Measurements from ENCODE around the gene ARHGEF38. TPM values are rescaled to one million over a fixed set of nuclear protein-coding genes. Genes with fewer than 3 reads are reported as not detected.

The ARHGEF38 gene
- total RNA-seq, 1 donor from 2014 or later, result not detected

DNA sequence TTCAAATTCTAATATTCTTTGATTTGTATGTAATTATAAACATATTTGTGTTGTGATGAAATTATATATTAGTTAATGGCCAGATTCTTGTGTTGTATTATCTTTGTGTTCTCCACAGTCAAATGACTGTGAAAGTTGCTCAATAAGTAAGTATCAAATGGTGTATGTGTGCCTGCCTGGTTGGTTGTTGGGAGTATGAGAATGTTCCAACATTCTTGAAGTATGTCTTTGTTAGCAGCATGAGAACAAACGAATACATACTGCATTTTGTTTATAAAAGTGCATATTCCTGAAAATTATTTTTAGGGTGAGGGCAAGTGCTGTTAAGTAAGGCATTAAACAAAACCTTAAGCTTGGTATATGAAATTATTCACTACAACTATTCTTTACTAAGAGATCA is 16.2 kb downstream of the ARHGEF38 start:
- H3K4me1 Mint-ChIP-seq (ENCODE audit: low read depth), result no peaks in the 10 kb centered on the region
- no peaks in the 10 kb centered on the region for H3K9me3 Mint-ChIP-seq (ENCODE audit: low read depth)
- H3K4me3 Mint-ChIP-seq (ENCODE audit: unreplicated experiment), result no peak overlapping the region
- TF ChIP-seq, protein P1, sequence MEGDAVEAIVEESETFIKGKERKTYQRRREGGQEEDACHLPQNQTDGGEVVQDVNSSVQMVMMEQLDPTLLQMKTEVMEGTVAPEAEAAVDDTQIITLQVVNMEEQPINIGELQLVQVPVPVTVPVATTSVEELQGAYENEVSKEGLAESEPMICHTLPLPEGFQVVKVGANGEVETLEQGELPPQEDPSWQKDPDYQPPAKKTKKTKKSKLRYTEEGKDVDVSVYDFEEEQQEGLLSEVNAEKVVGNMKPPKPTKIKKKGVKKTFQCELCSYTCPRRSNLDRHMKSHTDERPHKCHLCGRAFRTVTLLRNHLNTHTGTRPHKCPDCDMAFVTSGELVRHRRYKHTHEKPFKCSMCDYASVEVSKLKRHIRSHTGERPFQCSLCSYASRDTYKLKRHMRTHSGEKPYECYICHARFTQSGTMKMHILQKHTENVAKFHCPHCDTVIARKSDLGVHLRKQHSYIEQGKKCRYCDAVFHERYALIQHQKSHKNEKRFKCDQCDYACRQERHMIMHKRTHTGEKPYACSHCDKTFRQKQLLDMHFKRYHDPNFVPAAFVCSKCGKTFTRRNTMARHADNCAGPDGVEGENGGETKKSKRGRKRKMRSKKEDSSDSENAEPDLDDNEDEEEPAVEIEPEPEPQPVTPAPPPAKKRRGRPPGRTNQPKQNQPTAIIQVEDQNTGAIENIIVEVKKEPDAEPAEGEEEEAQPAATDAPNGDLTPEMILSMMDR (IDR thresholded peaks at IDR 0.05), result no peak
- no peaks in the 10 kb centered on the region for H3K36me3 Mint-ChIP-seq (ENCODE audit: low read depth)
- peaks cover 12% of the 10 kb centered on the region for H3K27me3 Mint-ChIP-seq (ENCODE audit: low read depth)
- no peak for DNase-seq (ENCODE audit: low spot score)
- no peak overlapping the region for H3K27ac Mint-ChIP-seq (ENCODE audit: unreplicated experiment)

DNA sequence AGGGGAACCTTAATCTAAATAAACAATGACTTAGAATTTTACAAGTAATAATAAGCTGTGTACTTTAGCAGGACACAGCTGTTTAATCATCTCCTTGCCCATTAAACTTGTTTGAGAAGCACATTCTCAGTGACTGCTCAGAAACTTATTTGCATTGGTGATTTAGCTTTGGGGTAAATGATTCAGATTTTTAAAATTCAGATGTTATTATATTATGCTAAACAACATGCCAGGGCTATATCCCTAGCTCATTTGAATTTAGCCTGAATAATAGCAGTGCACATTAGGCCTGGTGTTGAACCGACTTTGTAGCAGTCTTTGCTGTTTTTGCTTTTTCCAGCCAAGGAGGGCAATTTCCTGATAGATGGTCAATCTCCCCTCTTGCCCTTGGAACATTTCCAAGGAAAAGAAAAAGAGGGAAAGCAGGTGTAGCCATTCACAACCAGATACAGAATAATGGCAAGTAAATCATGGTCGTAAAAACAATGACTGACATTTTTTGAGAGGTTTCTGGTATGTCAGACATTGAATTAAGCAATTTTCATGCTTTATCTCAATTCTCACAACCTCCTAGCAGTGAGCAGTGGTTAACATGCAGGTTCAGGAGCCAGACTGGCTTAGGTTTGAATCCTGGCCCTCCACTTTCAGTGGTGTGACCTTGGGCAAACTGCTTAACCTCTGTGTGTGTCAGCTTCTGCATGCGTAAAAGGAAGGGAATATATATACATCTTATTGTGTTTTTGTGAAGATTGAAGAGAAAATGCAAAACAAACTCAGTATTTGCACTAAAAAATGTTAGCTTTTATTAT is 16.8 kb downstream of the ARHGEF38 start:
- TF ChIP-seq, protein P1 (IDR thresholded peaks at IDR 0.05), result no peak
- H3K9me3 Mint-ChIP-seq (ENCODE audit: low read depth), result no peaks in the 10 kb centered on the region
- H3K27me3 Mint-ChIP-seq (ENCODE audit: low read depth), result peaks cover 11% of the 10 kb centered on the region
- DNase-seq (ENCODE audit: low spot score), result no peak
- no peaks in the 10 kb centered on the region for H3K36me3 Mint-ChIP-seq (ENCODE audit: low read depth)
- H3K4me1 Mint-ChIP-seq (ENCODE audit: low read depth), result no peaks in the 10 kb centered on the region
- no peak overlapping the region for H3K27ac Mint-ChIP-seq (ENCODE audit: unreplicated experiment)
- H3K4me3 Mint-ChIP-seq (ENCODE audit: unreplicated experiment), result no peak overlapping the region

DNA sequence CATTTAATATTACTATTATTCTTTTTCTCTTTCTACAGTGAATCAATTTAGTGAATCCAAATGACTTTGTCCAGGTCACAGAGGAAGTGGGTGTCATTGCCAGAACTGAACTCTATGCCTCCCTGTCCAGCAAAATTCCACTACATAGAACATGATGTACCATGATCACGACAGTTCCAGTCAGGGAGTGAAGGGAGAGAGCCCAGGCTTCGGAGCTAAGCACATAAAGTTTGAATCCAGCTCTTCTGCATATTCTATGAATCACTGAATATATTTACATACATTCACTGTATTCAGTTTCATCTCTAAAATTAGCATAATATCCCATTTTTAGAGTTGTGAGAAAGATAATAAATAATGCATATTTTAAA is 17.4 kb downstream of the ARHGEF38 start:
- Mint-ChIP-seq H3K9me3 (ENCODE audit: low read depth) (no peaks in the 10 kb centered on the region), H3K4me3 (ENCODE audit: unreplicated experiment) (no peak overlapping the region), H3K27ac (ENCODE audit: unreplicated experiment) (no peak overlapping the region), H3K36me3 (ENCODE audit: low read depth) (no peaks in the 10 kb centered on the region), H3K27me3 (ENCODE audit: low read depth) (peaks cover 9% of the 10 kb centered on the region), H3K4me1 (ENCODE audit: low read depth) (no peaks in the 10 kb centered on the region)
- TF ChIP-seq, protein P1 (IDR thresholded peaks at IDR 0.05), result no peak
- no peak for DNase-seq (ENCODE audit: low spot score)

DNA sequence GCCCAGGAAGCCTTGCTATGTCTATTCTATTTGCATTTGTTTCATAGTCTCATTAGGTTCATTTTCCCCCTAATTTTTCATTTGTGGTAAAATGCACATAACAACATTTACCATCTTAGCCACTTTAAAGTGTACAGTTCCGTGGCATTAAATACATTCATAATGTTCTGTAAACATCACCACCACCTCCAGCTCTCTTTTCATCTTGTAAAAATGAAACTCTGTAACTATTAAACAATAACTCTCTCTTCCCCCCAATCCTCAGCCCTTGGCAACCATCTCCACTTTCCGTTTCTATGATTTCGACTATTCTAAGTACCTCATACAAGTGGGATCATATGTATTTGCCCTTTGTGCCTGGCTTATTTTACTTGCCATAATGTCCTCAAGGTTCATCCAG is 19.9 kb downstream of the ARHGEF38 start:
- Mint-ChIP-seq H3K36me3 (ENCODE audit: low read depth) (no peaks in the 10 kb centered on the region), H3K4me3 (ENCODE audit: unreplicated experiment) (no peak overlapping the region), H3K27ac (ENCODE audit: unreplicated experiment) (no peak overlapping the region), H3K4me1 (ENCODE audit: low read depth) (no peaks in the 10 kb centered on the region), H3K9me3 (ENCODE audit: low read depth) (no peaks in the 10 kb centered on the region), H3K27me3 (ENCODE audit: low read depth) (peaks cover 10% of the 10 kb centered on the region)
- TF ChIP-seq, protein P1 (IDR thresholded peaks at IDR 0.05), result no peak
- no peak for DNase-seq (ENCODE audit: low spot score)

DNA sequence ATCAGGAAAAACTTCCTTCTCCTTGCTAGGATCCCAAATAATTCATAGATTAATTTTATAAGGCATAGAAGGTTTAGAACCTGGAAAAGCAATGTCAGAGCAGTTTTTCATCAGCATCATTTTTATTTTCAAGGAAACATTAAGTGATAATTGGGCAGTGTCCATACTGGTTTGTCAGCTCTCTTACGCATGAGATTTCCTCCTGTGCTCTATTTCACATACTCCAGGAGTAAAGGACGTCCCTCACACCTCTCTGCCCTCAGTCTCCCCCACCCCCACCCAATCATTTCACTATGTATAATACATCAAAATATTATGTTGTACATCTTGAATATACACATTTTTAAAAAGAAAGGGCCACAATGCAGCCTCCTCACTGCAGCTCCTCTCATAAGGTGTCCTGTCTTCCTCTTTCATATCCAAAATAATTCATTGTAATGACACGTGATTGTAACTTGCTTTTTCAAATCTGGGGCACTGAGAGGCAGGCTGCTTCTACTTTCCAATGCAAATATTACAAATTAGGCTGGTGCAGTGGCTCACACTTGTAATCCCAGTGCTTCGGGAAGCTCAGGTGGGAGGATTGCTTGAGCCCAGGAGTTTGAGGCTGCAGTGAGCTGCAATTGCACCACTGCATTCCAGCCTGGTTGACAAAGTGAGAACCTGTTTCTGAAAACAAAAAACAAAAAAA is 34.4 kb downstream of the ARHGEF38 start:
- DNase-seq (ENCODE audit: low spot score), result no peak
- TF ChIP-seq, protein P1 (IDR thresholded peaks at IDR 0.05), result no peak
- H3K27ac Mint-ChIP-seq (ENCODE audit: unreplicated experiment), result no peak overlapping the region
- no peak overlapping the region for H3K4me3 Mint-ChIP-seq (ENCODE audit: unreplicated experiment)
- no peaks in the 10 kb centered on the region for H3K4me1 Mint-ChIP-seq (ENCODE audit: low read depth)
- no peaks in the 10 kb centered on the region for H3K9me3 Mint-ChIP-seq (ENCODE audit: low read depth)
- H3K27me3 Mint-ChIP-seq (ENCODE audit: low read depth), result peaks cover 35% of the 10 kb centered on the region
- H3K36me3 Mint-ChIP-seq (ENCODE audit: low read depth), result no peaks in the 10 kb centered on the region

All from chondrocyte (in vitro differentiated cells).